DOHH2 (cell line): ENCODE results near the gene PRKAR1B.

Experiments used
- CTCF ChIP-seq: fragments of 200-600 bp; sonication (generic); IDR thresholded peaks from one replicate; pipeline ENCODE4 v1.5.1; 2014; ENCODE audit warnings: antibody characterized with exemption, mild to moderate bottlenecking, low read depth, low read length; ENCODE audit not compliant: poor library complexity, severe bottlenecking
- EZH2phosphoT487 ChIP-seq: fragments of 200-600 bp; sonication (generic); IDR thresholded peaks from 2 replicates; pipeline ENCODE4 v1.6.1; 2017; ENCODE audit warnings: borderline replicate concordance, mild to moderate bottlenecking, antibody characterized with exemption, low read length, moderate library complexity, mixed read lengths

GRCh38 chr7:521221-522070 is 205.6 kb downstream of the PRKAR1B start:
- TF ChIP-seq CTCF (no peak), EZH2phosphoT487 (no peak)
